ENCODE results near the gene KPNA1. TPM values are rescaled to one million over a fixed set of nuclear protein-coding genes. Genes with fewer than 3 reads are reported as not detected.

KPNA1 gene
- polyA plus RNA-seq, 1 experiment, result 27.8 TPM

DNA sequence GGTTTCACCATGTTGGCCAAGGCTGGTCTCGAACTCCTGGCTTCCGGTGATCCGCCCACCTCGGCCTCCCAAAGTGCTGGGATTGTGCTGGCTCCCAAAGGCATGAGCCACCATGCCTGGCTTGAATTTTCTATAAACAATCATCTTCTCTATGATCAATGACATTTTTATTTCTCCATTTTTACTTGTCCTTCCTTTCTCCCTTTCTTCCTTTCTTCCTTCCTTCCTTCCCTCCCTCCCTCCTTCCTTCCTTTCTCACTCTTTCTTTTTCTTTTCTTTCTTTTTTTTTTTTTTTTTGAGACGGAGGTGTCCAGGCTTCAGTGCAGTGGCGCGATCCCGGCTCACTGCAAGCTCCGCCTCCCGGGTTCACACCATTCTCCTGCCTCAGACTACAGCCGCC is 8.6 kb upstream of the KPNA1 start:
- ChIA-PET CTCF (no interaction called here), POLR2A (no interaction called here)
- TF ChIP-seq, protein P1, sequence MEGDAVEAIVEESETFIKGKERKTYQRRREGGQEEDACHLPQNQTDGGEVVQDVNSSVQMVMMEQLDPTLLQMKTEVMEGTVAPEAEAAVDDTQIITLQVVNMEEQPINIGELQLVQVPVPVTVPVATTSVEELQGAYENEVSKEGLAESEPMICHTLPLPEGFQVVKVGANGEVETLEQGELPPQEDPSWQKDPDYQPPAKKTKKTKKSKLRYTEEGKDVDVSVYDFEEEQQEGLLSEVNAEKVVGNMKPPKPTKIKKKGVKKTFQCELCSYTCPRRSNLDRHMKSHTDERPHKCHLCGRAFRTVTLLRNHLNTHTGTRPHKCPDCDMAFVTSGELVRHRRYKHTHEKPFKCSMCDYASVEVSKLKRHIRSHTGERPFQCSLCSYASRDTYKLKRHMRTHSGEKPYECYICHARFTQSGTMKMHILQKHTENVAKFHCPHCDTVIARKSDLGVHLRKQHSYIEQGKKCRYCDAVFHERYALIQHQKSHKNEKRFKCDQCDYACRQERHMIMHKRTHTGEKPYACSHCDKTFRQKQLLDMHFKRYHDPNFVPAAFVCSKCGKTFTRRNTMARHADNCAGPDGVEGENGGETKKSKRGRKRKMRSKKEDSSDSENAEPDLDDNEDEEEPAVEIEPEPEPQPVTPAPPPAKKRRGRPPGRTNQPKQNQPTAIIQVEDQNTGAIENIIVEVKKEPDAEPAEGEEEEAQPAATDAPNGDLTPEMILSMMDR (IDR thresholded peaks at IDR 0.05; ENCODE audit: insufficient read depth, low read depth, low read length), result no peak
- H3K27me3 ChIP-seq (ENCODE audit: control insufficient read depth, insufficient read depth, low read length), result no peaks in the 10 kb centered on the region
- DNase-seq (ENCODE audit: low read depth), result no peak
- H3K36me3 ChIP-seq (ENCODE audit: control insufficient read depth, insufficient read depth, low read length), result peaks cover 2% of the 10 kb centered on the region; the same call in 1 of the 2 replicates
- H3K4me3 ChIP-seq (ENCODE audit: low read depth, low read length), result no peak overlapping the region

DNA sequence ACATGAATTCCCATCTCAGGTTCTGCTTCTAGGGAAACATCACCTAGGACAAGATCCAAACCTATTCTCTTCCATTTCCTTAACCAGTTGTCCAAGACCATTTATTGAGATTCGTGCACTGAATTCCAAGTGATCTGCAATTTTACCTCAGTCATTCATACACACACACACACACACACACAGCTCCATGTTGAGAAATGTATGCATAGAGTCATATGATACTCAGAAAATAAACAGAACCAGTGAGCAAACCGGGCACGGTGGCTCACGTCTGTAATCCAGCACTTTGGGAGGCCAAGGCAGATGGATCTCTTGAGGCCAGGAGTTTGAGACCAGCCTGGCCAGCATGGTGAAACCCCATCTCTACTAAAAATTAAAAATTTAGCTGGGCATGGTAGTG is 6.1 kb upstream of the KPNA1 start:
- Histone ChIP-seq H3K36me3 (ENCODE audit: control insufficient read depth, insufficient read depth, low read length) (no peaks in the 10 kb centered on the region), H3K27me3 (ENCODE audit: control insufficient read depth, insufficient read depth, low read length) (no peaks in the 10 kb centered on the region), H3K4me3 (ENCODE audit: low read depth, low read length) (no peak overlapping the region)
- ChIA-PET POLR2A (interaction anchor here (0.6 kb wide), 1 partner anchor 16 kb away, joined by 4 read pairs; no protein-coding TSS in a partner anchor), CTCF (no interaction called here)
- TF ChIP-seq, protein P1 (IDR thresholded peaks at IDR 0.05; ENCODE audit: insufficient read depth, low read depth, low read length), result no peak
- DNase-seq (ENCODE audit: low read depth), result no peak

DNA sequence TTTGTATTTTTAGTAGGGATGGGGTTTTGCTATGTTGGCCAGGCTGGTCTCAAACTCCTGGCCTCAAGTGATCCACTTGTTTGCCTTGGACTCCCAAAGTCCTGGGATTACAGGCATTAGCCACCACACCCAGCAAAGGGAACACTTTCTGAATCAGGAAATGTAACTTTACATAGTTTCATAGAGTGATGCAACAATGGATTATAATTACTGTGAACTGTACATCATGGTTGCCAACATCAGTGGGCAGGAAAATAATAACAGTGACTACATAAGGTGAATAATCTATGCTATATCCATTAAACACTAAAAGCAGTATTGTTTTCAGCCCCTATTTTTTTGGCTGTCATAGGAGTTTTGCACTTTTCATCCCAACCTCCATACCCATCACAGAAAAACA is 5.0 kb upstream of the KPNA1 start:
- CTCF ChIA-PET, result no interaction called here
- no peak for DNase-seq (ENCODE audit: low read depth)
- POLR2A ChIA-PET, result no interaction called here
- TF ChIP-seq, protein P1 (IDR thresholded peaks at IDR 0.05; ENCODE audit: insufficient read depth, low read depth, low read length), result no peak
- no peaks in the 10 kb centered on the region for H3K36me3 ChIP-seq (ENCODE audit: control insufficient read depth, insufficient read depth, low read length)
- H3K4me3 ChIP-seq (ENCODE audit: low read depth, low read length), result no peak overlapping the region
- no peaks in the 10 kb centered on the region for H3K27me3 ChIP-seq (ENCODE audit: control insufficient read depth, insufficient read depth, low read length)

DNA sequence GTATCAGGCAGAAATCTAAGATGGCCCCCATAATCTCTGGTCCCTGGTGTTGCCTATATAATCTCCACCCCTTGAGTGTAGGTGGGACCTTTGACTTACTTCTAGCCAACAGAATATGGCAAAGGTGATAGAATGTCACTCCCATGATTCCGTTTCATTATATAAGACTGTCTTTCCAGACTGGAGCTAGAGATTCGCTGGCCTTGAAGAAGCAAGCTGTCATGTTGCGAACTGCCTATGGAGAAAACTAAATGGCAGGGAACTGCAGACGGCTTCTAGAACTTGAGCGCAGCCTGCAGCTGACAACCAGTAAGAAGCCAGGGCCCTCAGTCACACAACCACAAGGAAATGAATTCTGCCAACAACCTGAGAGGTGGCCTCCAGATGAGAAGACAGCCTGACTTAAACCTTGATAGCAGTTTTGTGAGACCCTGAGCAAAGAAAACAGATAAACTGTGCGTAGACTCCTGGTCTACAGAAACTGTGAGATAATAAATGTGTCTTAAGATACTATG is 2.2 kb upstream of the KPNA1 start:
- Histone ChIP-seq H3K36me3 (ENCODE audit: control insufficient read depth, insufficient read depth, low read length) (no peaks in the 10 kb centered on the region), H3K4me3 (ENCODE audit: low read depth, low read length) (no peak overlapping the region), H3K27me3 (ENCODE audit: control insufficient read depth, insufficient read depth, low read length) (no peaks in the 10 kb centered on the region)
- TF ChIP-seq, protein P1 (IDR thresholded peaks at IDR 0.05; ENCODE audit: insufficient read depth, low read depth, low read length), result no peak
- DNase-seq (ENCODE audit: low read depth), result no peak
- ChIA-PET POLR2A (no interaction called here), CTCF (no interaction called here)

DNA sequence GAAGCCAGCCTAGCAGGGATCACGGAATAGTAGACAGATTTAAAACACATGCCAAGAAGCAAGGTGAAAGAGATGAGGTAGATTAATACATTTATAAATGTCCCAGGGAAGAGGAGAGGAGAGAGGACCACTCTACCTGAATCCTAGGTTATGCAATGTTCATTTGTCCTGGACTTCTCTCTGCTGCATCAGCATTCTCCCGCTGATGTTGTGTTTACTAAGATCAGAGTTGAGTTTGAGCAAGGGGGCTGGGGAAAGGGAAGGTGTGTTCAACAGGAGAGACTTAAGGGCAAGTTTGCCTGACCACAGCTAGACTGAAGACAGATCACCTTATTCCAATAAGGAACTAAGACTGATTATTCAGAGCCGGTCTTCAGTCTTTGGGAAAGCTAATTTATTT is 1.1 kb upstream of the KPNA1 start:
- POLR2A ChIA-PET, result no interaction called here
- Histone ChIP-seq H3K4me3 (ENCODE audit: low read depth, low read length) (no peak overlapping the region), H3K36me3 (ENCODE audit: control insufficient read depth, insufficient read depth, low read length) (no peaks in the 10 kb centered on the region), H3K27me3 (ENCODE audit: control insufficient read depth, insufficient read depth, low read length) (no peaks in the 10 kb centered on the region)
- no peak for DNase-seq (ENCODE audit: low read depth)
- CTCF ChIA-PET, result interaction anchor here (0.6 to 1.2 kb wide), 2 partner anchors 16 to 18 kb away, joined by 3 to 4 read pairs; no protein-coding TSS in a partner anchor
- TF ChIP-seq, protein P1 (IDR thresholded peaks at IDR 0.05; ENCODE audit: insufficient read depth, low read depth, low read length), result no peak
